ENCODE measurements around the gene PDE4D.

The PDE4D gene

GRCh38 chr5:59529239-59529638 lies 364.3 kb downstream of the PDE4D start:
- no peak for DNase-seq (ENCODE audit: low read depth in 1 of 2, low spot score in 1 of 2)
- Histone ChIP-seq H3K4me3 (replicated peaks; ENCODE audit: insufficient read depth, low read length) (no peak overlapping the region), H3K27me3 (ENCODE audit: insufficient read depth, poor library complexity, severe bottlenecking) (no peaks in the 10 kb centered on the region), H3K27ac (replicated peaks) (no peak overlapping the region)
- TF ChIP-seq SPI1 (IDR thresholded peaks at IDR 0.05; ENCODE audit: borderline replicate concordance, low read depth) (no peak), REST (IDR thresholded peaks at IDR 0.05; ENCODE audit: insufficient replicate concordance, low read depth) (no peak), GABPA (IDR thresholded peaks at IDR 0.05; ENCODE audit: low read depth) (no peak), CTCF (IDR thresholded peaks at IDR 0.05; ENCODE audit: insufficient read depth, low read length) (no peak), POLR2AphosphoS5 (IDR thresholded peaks at IDR 0.05; ENCODE audit: low read depth) (no peak)

- TF ChIP-seq POLR2AphosphoS5 (IDR thresholded peaks at IDR 0.05; ENCODE audit: low read depth) (no peak), SPI1 (IDR thresholded peaks at IDR 0.05; ENCODE audit: borderline replicate concordance, low read depth) (no peak), GABPA (IDR thresholded peaks at IDR 0.05; ENCODE audit: low read depth) (no peak), CTCF (IDR thresholded peaks at IDR 0.05; ENCODE audit: insufficient read depth, low read length) (no peak), REST (IDR thresholded peaks at IDR 0.05; ENCODE audit: insufficient replicate concordance, low read depth) (no peak)
- no peak for DNase-seq (ENCODE audit: low read depth in 1 of 2, low spot score in 1 of 2)
- Histone ChIP-seq H3K27me3 (ENCODE audit: insufficient read depth, poor library complexity, severe bottlenecking) (no peaks in the 10 kb centered on the region), H3K4me3 (replicated peaks; ENCODE audit: insufficient read depth, low read length) (no peak overlapping the region), H3K27ac (replicated peaks) (no peak overlapping the region)
These were observed 365.2 kb downstream of the PDE4D start for GRCh38 chr5:59528202-59528862.

- Histone ChIP-seq H3K4me3 (replicated peaks; ENCODE audit: insufficient read depth, low read length) (no peak overlapping the region), H3K27me3 (ENCODE audit: insufficient read depth, poor library complexity, severe bottlenecking) (no peaks in the 10 kb centered on the region), H3K27ac (replicated peaks) (no peak overlapping the region)
- DNase-seq (ENCODE audit: low read depth in 1 of 2, low spot score in 1 of 2): no peak
- TF ChIP-seq REST (IDR thresholded peaks at IDR 0.05; ENCODE audit: insufficient replicate concordance, low read depth) (no peak), CTCF (IDR thresholded peaks at IDR 0.05; ENCODE audit: insufficient read depth, low read length) (no peak), SPI1 (IDR thresholded peaks at IDR 0.05; ENCODE audit: borderline replicate concordance, low read depth) (no peak), GABPA (IDR thresholded peaks at IDR 0.05; ENCODE audit: low read depth) (no peak), POLR2AphosphoS5 (IDR thresholded peaks at IDR 0.05; ENCODE audit: low read depth) (no peak)
These were observed 367.6 kb downstream of the PDE4D start for GRCh38 chr5:59525957-59526356.
